Dermis blood vessel endothelial cell (primary cell): ENCODE measurements around the gene CAND2. TPM values are rescaled to one million over a fixed set of nuclear protein-coding genes. Genes with fewer than 3 reads are reported as not detected.
"Not testable (repeated sequence)": the region's sequence is repeated elsewhere in the genome, so short reads cannot be mapped to it uniquely, and the experiment has no call there.

Experiments
- DNase-seq: peaks from one replicate; pipeline ENCODE4 v3.0.0; 2010
- total RNA-seq: library from RNA; depleted of rRNA; stranded (reverse); fragments of >200 nt; gene quantifications from 2 replicates; pipeline ENCODE4 v1.2.3, GENCODE V29; 2014

The CAND2 gene
- total RNA-seq, 1 donor from 2014 or later: 2.2 TPM

GRCh38 chr3:12772462-12772861 lies 24.0 kb upstream of the CAND2 start:
- no peak for DNase-seq

GRCh38 chr3:12773030-12773709 lies 23.3 kb upstream of the CAND2 start:
- DNase-seq: peak; percentile 28

GRCh38 chr3:12773710-12774086 lies 22.8 kb upstream of the CAND2 start:
- no peak for DNase-seq

GRCh38 chr3:12774619-12775018 lies 21.9 kb upstream of the CAND2 start:
- no peak for DNase-seq

GRCh38 chr3:12775226-12775625 lies 21.3 kb upstream of the CAND2 start:
- DNase-seq: no peak

- not testable (repeated sequence) for DNase-seq
Measured at GRCh38 chr3:12775970-12776369, 20.5 kb upstream of the CAND2 start.

GRCh38 chr3:12777171-12777570 lies 19.3 kb upstream of the CAND2 start:
- no peak for DNase-seq

- DNase-seq: no peak
Measured at GRCh38 chr3:12780751-12781150, 15.7 kb upstream of the CAND2 start.

GRCh38 chr3:12782172-12782815 lies 14.2 kb upstream of the CAND2 start:
- no peak for DNase-seq

- no peak for DNase-seq
Measured at GRCh38 chr3:12785096-12785495, 11.4 kb upstream of the CAND2 start.

GRCh38 chr3:12787346-12787745 lies 9.1 kb upstream of the CAND2 start:
- DNase-seq: peak; percentile 74

GRCh38 chr3:12787967-12788690 lies 8.4 kb upstream of the CAND2 start:
- not testable (repeated sequence) for DNase-seq

GRCh38 chr3:12791430-12791829 lies 5.0 kb upstream of the CAND2 start:
- no peak for DNase-seq

- DNase-seq: no peak
Measured at GRCh38 chr3:12793701-12794100, 2.8 kb upstream of the CAND2 start.

- DNase-seq: no peak
Measured at GRCh38 chr3:12797124-12797891, 828 bp downstream of the CAND2 start.

- no peak for DNase-seq
Measured at GRCh38 chr3:12797892-12798558, 1.5 kb downstream of the CAND2 start.

- DNase-seq: no peak
Measured at GRCh38 chr3:12798559-12799179, 2.2 kb downstream of the CAND2 start.

- DNase-seq: no peak
Measured at GRCh38 chr3:12799525-12800440, 3.3 kb downstream of the CAND2 start.

- no peak for DNase-seq
Measured at GRCh38 chr3:12803371-12803770, 6.9 kb downstream of the CAND2 start.

- DNase-seq: no peak
Measured at GRCh38 chr3:12807066-12807465, 10.6 kb downstream of the CAND2 start.
